SKM-1 treated with dmso at 0.1 percent for 144 hours (cell line): Measurements from ENCODE around the gene LRRC1.

Experiments used
- DNase-seq: peaks from one replicate; lab custom pipeline; 2025; ENCODE audit not compliant: unreplicated experiment; lab: John Stamatoyannopoulos, UW

Gene LRRC1

GRCh38 chr6:53845280-53846195 is 50.7 kb downstream of the LRRC1 start:
- DNase-seq, result no peak

- DNase-seq, result no peak
These were observed 51.4 kb downstream of the LRRC1 start for GRCh38 chr6:53846250-53846649.

- no peak for DNase-seq
These were observed 53.0 kb downstream of the LRRC1 start for GRCh38 chr6:53847796-53848314.

- DNase-seq, result no peak
These were observed 55.7 kb downstream of the LRRC1 start for GRCh38 chr6:53850527-53850926.

- DNase-seq, result no peak
These were observed 56.8 kb downstream of the LRRC1 start for GRCh38 chr6:53851561-53851960.

- no peak for DNase-seq
These were observed 58.0 kb downstream of the LRRC1 start for GRCh38 chr6:53852805-53853204.

GRCh38 chr6:53854843-53855567 is 60.2 kb downstream of the LRRC1 start:
- DNase-seq, result no peak

- no peak for DNase-seq
These were observed 61.1 kb downstream of the LRRC1 start for GRCh38 chr6:53855940-53856339.

- DNase-seq, result no peak
These were observed 62.7 kb downstream of the LRRC1 start for GRCh38 chr6:53857318-53858094.

GRCh38 chr6:53858196-53858595 is 63.4 kb downstream of the LRRC1 start:
- no peak for DNase-seq

- DNase-seq, result no peak
These were observed 64.1 kb downstream of the LRRC1 start for GRCh38 chr6:53858913-53859312.

- DNase-seq, result no peak
These were observed 65.7 kb downstream of the LRRC1 start for GRCh38 chr6:53860511-53860910.

- no peak for DNase-seq
These were observed 66.7 kb downstream of the LRRC1 start for GRCh38 chr6:53861518-53861917.

- no peak for DNase-seq
These were observed 68.1 kb downstream of the LRRC1 start for GRCh38 chr6:53862662-53863462.

- no peak for DNase-seq
These were observed 70.0 kb downstream of the LRRC1 start for GRCh38 chr6:53864781-53865180.

GRCh38 chr6:53866226-53866625 is 71.4 kb downstream of the LRRC1 start:
- no peak for DNase-seq

- DNase-seq, result no peak
These were observed 73.8 kb downstream of the LRRC1 start for GRCh38 chr6:53868626-53869025.

- DNase-seq, result no peak
These were observed 75.2 kb downstream of the LRRC1 start for GRCh38 chr6:53869964-53870363.

GRCh38 chr6:53873922-53874321 is 79.1 kb downstream of the LRRC1 start:
- DNase-seq, result no peak

- no peak for DNase-seq
These were observed 80.2 kb downstream of the LRRC1 start for GRCh38 chr6:53874964-53875363.
